CD14-positive monocyte (primary cell): ENCODE measurements around the gene RBSN. TPM values are rescaled to one million over a fixed set of nuclear protein-coding genes. Genes with fewer than 3 reads are reported as not detected.

Experiments used
- DNase-seq, 3 donors: peaks; one replicate each; pipeline ENCODE4 v3.0.0-alpha.2; 2011 to 2022
- H2AFZ ChIP-seq: 2 replicates; pipeline ENCODE4 v1.6.0; 2012; ENCODE audit warnings: mild to moderate bottlenecking, low read depth, low read length, inconsistent platforms; ENCODE audit not compliant: insufficient read depth, poor library complexity, severe bottlenecking
- H3K27ac ChIP-seq, 2 donors: 1 replicate in 1 of 2; 2 replicates in 1 of 2; pipeline ENCODE4 v1.5.1; 2012 to 2013; ENCODE audit warnings: low read length in 2 of 2, control low read depth in 1 of 2, inconsistent platforms in 1 of 2, low read depth in 1 of 2, mild to moderate bottlenecking in 1 of 2
- H3K27me3 ChIP-seq, 2 donors: one replicate each; pipeline versions ENCODE4 v1.6.0 to v1.6.1; 2011 to 2013; ENCODE audit warnings: low read length in 2 of 2; ENCODE audit not compliant: control insufficient read depth in 2 of 2, insufficient read depth in 2 of 2
- H3K36me3 ChIP-seq, 2 donors: replicated peaks in 1 of 2; 1 replicate in 1 of 2; 2 replicates in 1 of 2; pipeline versions ENCODE4 v1.5.1 to v1.6.1; 2012 to 2013; ENCODE audit warnings: low read length in 2 of 2, control low read depth in 1 of 2, inconsistent platforms in 1 of 2, mild to moderate bottlenecking in 1 of 2; ENCODE audit not compliant: insufficient read depth in 2 of 2, control insufficient read depth in 1 of 2
- H3K4me1 ChIP-seq, 2 donors: 1 replicate in 1 of 2; 2 replicates in 1 of 2; pipeline versions ENCODE4 v1.5.1 to v1.6.1; 2012 to 2013; ENCODE audit warnings: low read length in 2 of 2, control low read depth in 1 of 2, inconsistent platforms in 1 of 2, mild to moderate bottlenecking in 1 of 2, moderate library complexity in 1 of 2; ENCODE audit not compliant: insufficient read depth in 2 of 2, control insufficient read depth in 1 of 2
- H3K4me2 ChIP-seq: replicated peaks from 2 replicates; pipeline ENCODE3; 2012; ENCODE audit warnings: low read length, moderate library complexity, mild to moderate bottlenecking; ENCODE audit not compliant: poor library complexity, severe bottlenecking; ENCODE audit errors: extremely low read depth
- H3K4me3 ChIP-seq, 3 experiments: fragments of 200-600 bp in 1 of 3; sonication (generic) in 1 of 3; replicated peaks in 1 of 3; 1 replicate in 2 of 3; 2 replicates in 1 of 3; pipeline ENCODE4 v1.5.1; 2011 to 2013; ENCODE audit warnings: low read length in 3 of 3, mild to moderate bottlenecking in 3 of 3, control low read depth in 2 of 3, low read depth in 2 of 3, inconsistent platforms in 1 of 3, moderate library complexity in 1 of 3
- H3K79me2 ChIP-seq: 2 replicates; pipeline ENCODE4 v1.6.0; 2012; ENCODE audit warnings: mild to moderate bottlenecking, control low read depth, inconsistent platforms, low read length, moderate library complexity; ENCODE audit not compliant: insufficient read depth
- H3K9ac ChIP-seq: 2 replicates; pipeline ENCODE4 v1.6.0; 2017; ENCODE audit warnings: low read length, mild to moderate bottlenecking; ENCODE audit not compliant: insufficient read depth, poor library complexity, severe bottlenecking
- H3K9me3 ChIP-seq, 2 donors: replicated peaks in 1 of 2; 1 replicate in 1 of 2; 2 replicates in 1 of 2; pipeline versions ENCODE4 v1.5.1 to v1.6.1; 2012 to 2013; ENCODE audit warnings: low read length in 2 of 2, control low read depth in 1 of 2; ENCODE audit not compliant: control insufficient read depth in 1 of 2, insufficient read depth in 1 of 2
- H4K20me1 ChIP-seq: 2 replicates; pipeline ENCODE4 v1.6.0; 2012; ENCODE audit warnings: mild to moderate bottlenecking, low read length, control low read depth, moderate library complexity; ENCODE audit not compliant: insufficient read depth
- H3K27ac Mint-ChIP-seq, 7 donors: one replicate each; pipeline ENCODE4 v1.8.0; 2020; ENCODE audit warnings: mild to moderate bottlenecking in 7 of 7, mixed read lengths in 7 of 7, moderate library complexity in 6 of 7, inconsistent platforms in 2 of 7
- H3K27me3 Mint-ChIP-seq, 3 donors: one replicate each; pipeline ENCODE4 v1.8.0; 2021 to 2022; ENCODE audit warnings: low read depth in 3 of 3, mild to moderate bottlenecking in 3 of 3, mixed read lengths in 3 of 3, moderate library complexity in 3 of 3, inconsistent platforms in 1 of 3
- H3K36me3 Mint-ChIP-seq, 2 donors: one replicate each; pipeline ENCODE4 v1.8.0; 2020; ENCODE audit warnings: mixed read lengths in 2 of 2, inconsistent platforms in 1 of 2, mild to moderate bottlenecking in 1 of 2
- H3K4me1 Mint-ChIP-seq: one replicate; pipeline ENCODE4 v1.8.0; 2020; ENCODE audit warnings: mild to moderate bottlenecking, mixed read lengths
- H3K4me3 Mint-ChIP-seq, 2 donors: one replicate each; pipeline ENCODE4 v1.8.0; 2020; ENCODE audit warnings: mild to moderate bottlenecking in 2 of 2, mixed read lengths in 2 of 2, moderate library complexity in 1 of 2
- H3K9me3 Mint-ChIP-seq, 7 donors: one replicate each; pipeline ENCODE4 v1.8.0; 2020 to 2022; ENCODE audit warnings: mixed read lengths in 7 of 7, mild to moderate bottlenecking in 6 of 7, moderate library complexity in 6 of 7, inconsistent platforms in 2 of 7
- CTCF ChIP-seq: fragments of 200-600 bp; IDR thresholded peaks from one replicate; pipeline ENCODE4 v1.8.0; 2022; ENCODE audit warnings: antibody characterized with exemption, mild to moderate bottlenecking
- WGBS: methylation state at CpG from one replicate; pipeline ENCODE4 v1.1.5; 2013; ENCODE audit warnings: missing lambda C conversion rate; ENCODE audit not compliant: insufficient coverage; 5-methylcytosine and 5-hydroxymethylcytosine counted together
- intact Hi-C, 2 donors: fragments of 100-400 bp; cut with micrococcal nuclease; formaldehyde crosslinking; loops; one replicate each; pipeline versions ENCODE4 v1.15.0 to v1.15.1; 2023
- polyA plus RNA-seq, 3 donors: library from polyadenylated mRNA; depleted of rRNA in 1 of 3; unstranded in 2 of 3; stranded (reverse) in 1 of 3; fragments of 300-500 nt in 2 of 3; fragments of >200 nt in 1 of 3; fragmentation: Illumina TruSeq in 2 of 3; gene quantifications; 1 replicate in 2 of 3; 2 replicates in 1 of 3; pipeline ENCODE4 v1.2.3, GENCODE V29; 2012 to 2021

Gene RBSN
- polyA plus RNA-seq, 3 donors: 6.7 to 10.1 (median 8.1) TPM

GRCh38 chr3:15112011-15112410 is 13.1 kb upstream of the RBSN start:
- intact Hi-C loops: loop anchor here in 1 of 2 donors (10.0 kb wide), 1 partner anchor 123 kb away; no protein-coding TSS in a partner anchor
- Histone ChIP-seq H3K4me1 (peaks cover 14% of the 10 kb centered on the region in 2 donors), H3K27me3 (no peaks in the 10 kb centered on the region), H3K9me3 (no peaks in the 10 kb centered on the region), H3K9ac (no peak overlapping the region), H3K4me2 (no peak overlapping the region), H3K27ac (no peak overlapping the region), H3K79me2 (no peaks in the 10 kb centered on the region), H3K36me3 (no peaks in the 10 kb centered on the region), H3K4me3 (no peak overlapping the region), H4K20me1 (no peaks in the 10 kb centered on the region), H2AFZ (no peak overlapping the region)
- 11% methylated on average over 1 of the region's 3 CpGs for WGBS
- Mint-ChIP-seq H3K9me3 (peaks cover 0 to 7% (median 4%) of the 10 kb centered on the region in 7 donors), H3K27me3 (peaks cover 0 to 11% (median 7%) of the 10 kb centered on the region in 3 donors), H3K4me3 (no peak overlapping the region), H3K27ac (no peak overlapping the region), H3K36me3 (no peaks in the 10 kb centered on the region), H3K4me1 (peaks cover 13% of the 10 kb centered on the region)
- TF ChIP-seq CTCF: no peak
- DNase-seq: no peak

- Histone ChIP-seq H3K4me2 (no peak overlapping the region), H4K20me1 (no peaks in the 10 kb centered on the region), H3K27ac (no peak overlapping the region), H3K9ac (no peak overlapping the region), H3K79me2 (no peaks in the 10 kb centered on the region), H3K4me3 (no peak overlapping the region), H3K4me1 (peaks cover 14 to 16% of the 10 kb centered on the region in 2 donors), H3K27me3 (no peaks in the 10 kb centered on the region), H3K9me3 (no peaks in the 10 kb centered on the region), H3K36me3 (no peaks in the 10 kb centered on the region), H2AFZ (no peak overlapping the region)
- Mint-ChIP-seq H3K27ac (no peak overlapping the region), H3K4me1 (peaks cover 13% of the 10 kb centered on the region), H3K27me3 (peaks cover 2 to 11% (median 4%) of the 10 kb centered on the region in 3 donors), H3K36me3 (no peaks in the 10 kb centered on the region), H3K9me3 (peaks cover 0 to 2% (median 0%) of the 10 kb centered on the region in 7 donors), H3K4me3 (no peak overlapping the region)
- intact Hi-C loops: loop anchor here in 1 of 2 donors (10.0 kb wide), 1 partner anchor 125 kb away; no protein-coding TSS in a partner anchor
- no peak for DNase-seq
- TF ChIP-seq CTCF: no peak
- WGBS: 100% methylated on average over 2 of the region's 4 CpGs
These were observed 11.3 kb upstream of the RBSN start for GRCh38 chr3:15110206-15110605.
